Common myeloid progenitor, CD34-positive (primary cell): ENCODE results near the gene MRPL52.
"Not testable (repeated sequence)": the region's sequence is repeated elsewhere in the genome, so short reads cannot be mapped to it uniquely, and the experiment has no call there.

Source experiments
- CTCF ChIA-PET: fragments of 350-600 bp; sonication (Branson Sonifier 250); formaldehyde crosslinking; loops from one replicate; lab custom pipeline; 2021; ENCODE audit warnings: antibody characterized with exemption; lab: Charles Lee
- POLR2A ChIA-PET: fragments of 350-600 bp; sonication (Branson Sonifier 250); formaldehyde crosslinking; loops from one replicate; lab custom pipeline; 2021; ENCODE audit warnings: antibody characterized with exemption; lab: Charles Lee
- DNase-seq, 3 donors: peaks; one replicate each; pipeline versions ENCODE4 v3.0.0 to v3.0.0-alpha.2; 2013
- H3K27ac ChIP-seq, 2 experiments: 1 replicate in 1 of 2; 2 replicates in 1 of 2; pipeline ENCODE4 v1.7.0; 2013; ENCODE audit warnings: inconsistent platforms in 2 of 2, low read length in 2 of 2, mild to moderate bottlenecking in 2 of 2, low read depth in 1 of 2, moderate library complexity in 1 of 2; ENCODE audit not compliant: severe bottlenecking in 2 of 2, insufficient read depth in 1 of 2, poor library complexity in 1 of 2
- H3K27me3 ChIP-seq, 5 experiments: replicated peaks in 2 of 5; 1 replicate in 3 of 5; 2 replicates in 2 of 5; pipeline versions ENCODE4 v1.6.1 to v1.7.0; 2013; ENCODE audit warnings: low read length in 4 of 5, mild to moderate bottlenecking in 2 of 5, moderate library complexity in 2 of 5, inconsistent platforms in 1 of 5; ENCODE audit not compliant: insufficient read depth in 5 of 5, control insufficient read depth in 4 of 5
- H3K36me3 ChIP-seq, 4 experiments: 1 replicate in 2 of 4; 2 replicates in 2 of 4; pipeline versions ENCODE4 v1.6.1 to v1.7.0; 2013; ENCODE audit warnings: low read length in 3 of 4, control low read depth in 1 of 4, mild to moderate bottlenecking in 1 of 4; ENCODE audit not compliant: control insufficient read depth in 4 of 4, insufficient read depth in 4 of 4
- H3K4me1 ChIP-seq, 4 experiments: 1 replicate in 3 of 4; 2 replicates in 1 of 4; pipeline versions ENCODE4 v1.6.1 to v1.7.1; 2013; ENCODE audit warnings: low read length in 3 of 4, mild to moderate bottlenecking in 3 of 4, control low read depth in 1 of 4, inconsistent platforms in 1 of 4, moderate library complexity in 1 of 4; ENCODE audit not compliant: control insufficient read depth in 4 of 4, insufficient read depth in 4 of 4; ENCODE audit errors: control extremely low read depth in 1 of 4
- H3K4me3 ChIP-seq, 7 experiments: 1 replicate in 4 of 7; 2 replicates in 3 of 7; pipeline versions ENCODE4 v1.5.1 to v1.7.0; 2013; ENCODE audit warnings: mild to moderate bottlenecking in 7 of 7, low read length in 6 of 7, moderate library complexity in 6 of 7, inconsistent platforms in 2 of 7, low read depth in 2 of 7, control low read depth in 1 of 7; ENCODE audit not compliant: insufficient read depth in 4 of 7, control insufficient read depth in 1 of 7; ENCODE audit errors: extremely low read depth in 1 of 7
- H3K9me3 ChIP-seq, 5 experiments: 1 replicate in 4 of 5; 2 replicates in 1 of 5; pipeline versions ENCODE4 v1.6.1 to v1.7.1; 2013; ENCODE audit warnings: low read length in 4 of 5, mild to moderate bottlenecking in 2 of 5, inconsistent platforms in 1 of 5, low read depth in 1 of 5, moderate library complexity in 1 of 5; ENCODE audit not compliant: control insufficient read depth in 4 of 5, insufficient read depth in 2 of 5; ENCODE audit errors: control extremely low read depth in 1 of 5
- WGBS: methylation state at CpG from one replicate; pipeline ENCODE4 v1.1.5; 2013; ENCODE audit not compliant: insufficient coverage; 5-methylcytosine and 5-hydroxymethylcytosine counted together

Gene MRPL52

DNA sequence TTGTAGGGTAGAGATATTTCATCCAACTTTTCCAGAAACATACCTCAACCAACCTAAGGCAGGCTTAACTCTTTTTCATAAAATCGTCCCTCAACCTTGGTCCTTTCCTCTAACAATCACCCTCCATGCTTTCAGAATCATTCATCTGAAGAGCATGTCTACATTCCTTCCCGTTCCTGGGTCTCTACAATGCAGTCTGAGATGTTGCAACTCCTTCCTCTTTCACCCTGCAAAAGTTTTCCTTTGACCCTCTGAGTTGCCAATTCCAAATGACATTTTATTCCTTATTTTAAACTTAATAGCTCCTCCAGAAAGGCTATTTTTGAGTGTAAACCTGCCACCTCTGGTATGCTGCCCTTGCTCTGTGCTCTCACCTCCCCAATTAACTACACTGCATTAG is 31.2 kb upstream of the MRPL52 start:
- DNase-seq = no peak
- no peaks in the 10 kb centered on the region for H3K36me3 ChIP-seq
- 68% methylated on average over 2 of the region's 2 CpGs for WGBS
- CTCF ChIA-PET = interaction anchor here (1.2 kb wide), 1 partner anchor 11 kb away, joined by 3 read pairs; no protein-coding TSS in a partner anchor
- POLR2A ChIA-PET = no interaction called here
- no peak overlapping the region for H3K4me3 ChIP-seq
- peaks cover 0 to 4% (median 0%) of the 10 kb centered on the region in 5 experiments for H3K27me3 ChIP-seq
- H3K4me1 ChIP-seq = peaks cover 0 to 8% (median 0%) of the 10 kb centered on the region in 4 experiments
- H3K27ac ChIP-seq = no peak overlapping the region
- no peaks in the 10 kb centered on the region for H3K9me3 ChIP-seq

- Histone ChIP-seq H3K27ac (no peak overlapping the region), H3K36me3 (no peaks in the 10 kb centered on the region), H3K27me3 (peaks cover 0 to 5% (median 0%) of the 10 kb centered on the region in 5 experiments), H3K4me1 (peaks cover 0 to 8% (median 0%) of the 10 kb centered on the region in 4 experiments), H3K9me3 (no peaks in the 10 kb centered on the region), H3K4me3 (no peak overlapping the region)
- 100% methylated on average over 4 of the region's 10 CpGs for WGBS
- no peak for DNase-seq
- CTCF ChIA-PET = interaction anchor here (1.4 kb wide), 2 partner anchors 11 to 16 kb away, joined by 3 read pairs; no protein-coding TSS in a partner anchor
- POLR2A ChIA-PET = no interaction called here
These were observed 29.3 kb upstream of the MRPL52 start for GRCh38 chr14:22800346-22800745.

DNA sequence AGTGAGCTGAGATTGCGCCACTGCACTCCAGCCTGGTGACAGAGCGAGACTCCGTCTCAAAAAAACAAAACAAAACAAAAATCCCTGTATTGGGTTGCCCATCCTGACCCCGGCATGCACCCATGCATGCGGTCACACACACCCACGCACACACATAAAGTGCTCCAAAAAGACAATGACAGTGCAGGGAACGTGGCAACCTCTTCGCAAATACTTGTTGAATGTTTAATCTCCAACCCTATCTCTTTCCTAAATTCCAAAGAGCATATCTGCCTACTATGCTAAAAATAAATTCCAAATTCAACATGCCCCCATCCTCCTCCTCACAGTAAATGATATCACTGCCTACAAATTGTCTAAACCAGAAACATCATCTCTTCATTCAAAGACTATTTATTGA is 28.0 kb upstream of the MRPL52 start:
- no peak for DNase-seq

GRCh38 chr14:22802860-22803686 is 26.6 kb upstream of the MRPL52 start:
- CTCF ChIA-PET = interaction anchor here (1.0 kb wide), 1 partner anchor 37 kb away, joined by 3 read pairs; the partner anchor contains the start of gene OXA1L
- 95% methylated on average over 9 of the region's 12 CpGs for WGBS
- DNase-seq = no peak
- Histone ChIP-seq H3K27me3 (peaks cover 0 to 5% (median 0%) of the 10 kb centered on the region in 5 experiments), H3K9me3 (no peaks in the 10 kb centered on the region), H3K4me3 (no peak overlapping the region), H3K27ac (no peak overlapping the region), H3K4me1 (peaks cover 0 to 8% (median 0%) of the 10 kb centered on the region in 4 experiments), H3K36me3 (no peaks in the 10 kb centered on the region)
- POLR2A ChIA-PET = no interaction called here

More for the DNA sequence above, 28.0 kb upstream of the MRPL52 start:
- no peak overlapping the region for H3K27ac ChIP-seq
- 81% methylated on average over 6 of the region's 8 CpGs for WGBS
- H3K4me1 ChIP-seq = peaks cover 0 to 8% (median 0%) of the 10 kb centered on the region in 4 experiments
- CTCF ChIA-PET = interaction anchor here (0.6 to 1.2 kb wide), 3 partner anchors 12 to 58 kb away, joined by 3 to 4 read pairs (median 3); no protein-coding TSS in a partner anchor
- H3K4me3 ChIP-seq = no peak overlapping the region
- POLR2A ChIA-PET = interaction anchor here (0.7 kb wide), 1 partner anchor 415 kb away, joined by 3 read pairs; no protein-coding TSS in a partner anchor
- H3K27me3 ChIP-seq = peaks cover 0 to 5% (median 0%) of the 10 kb centered on the region in 5 experiments
- no peaks in the 10 kb centered on the region for H3K36me3 ChIP-seq
- no peaks in the 10 kb centered on the region for H3K9me3 ChIP-seq

DNA sequence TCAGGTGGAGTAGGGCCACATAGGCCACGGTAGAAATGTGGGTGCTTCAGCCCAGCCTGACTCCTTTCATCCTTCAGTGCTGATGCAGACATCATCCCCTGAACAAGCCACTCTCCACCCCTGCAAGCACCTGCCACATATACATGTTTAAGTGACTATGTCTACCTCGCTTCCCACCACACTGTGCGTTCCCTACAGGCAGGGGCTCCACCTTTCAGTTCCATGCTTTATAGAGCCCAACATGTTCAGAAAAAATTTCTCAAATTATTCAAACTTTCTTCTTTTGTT is 26.1 kb upstream of the MRPL52 start:
- no peaks in the 10 kb centered on the region for H3K36me3 ChIP-seq
- H3K27me3 ChIP-seq = peaks cover 0 to 3% (median 0%) of the 10 kb centered on the region in 5 experiments
- POLR2A ChIA-PET = no interaction called here
- H3K27ac ChIP-seq = no peak overlapping the region
- H3K9me3 ChIP-seq = no peaks in the 10 kb centered on the region
- H3K4me3 ChIP-seq = no peak overlapping the region
- H3K4me1 ChIP-seq = peaks cover 0 to 4% (median 0%) of the 10 kb centered on the region in 4 experiments
- no peak for DNase-seq
- 96% methylated on average over 3 of the region's 3 CpGs for WGBS
- CTCF ChIA-PET = no interaction called here

- H3K36me3 ChIP-seq, H3K9me3 ChIP-seq, H3K4me1 ChIP-seq, H3K27ac ChIP-seq, H3K4me3 ChIP-seq, H3K27me3 ChIP-seq, POLR2A ChIA-PET, DNase-seq: not testable (repeated sequence)
- 84% methylated on average over 4 of the region's 4 CpGs for WGBS
- CTCF ChIA-PET = interaction anchor here (1.2 kb wide), 1 partner anchor 8 kb away, joined by 3 read pairs; no protein-coding TSS in a partner anchor
These were observed 24.5 kb upstream of the MRPL52 start for GRCh38 chr14:22805235-22805634.
